Esophagus squamous epithelium (tissue), 4 donors: ENCODE measurements around the gene ACTN4.

ENCODE experiments used
- CTCF ChIP-seq, 6 experiments: fragments of 450-650 bp in 4 of 6; fragments of 200-600 bp in 2 of 6; sonication (generic) in 2 of 6; IDR thresholded peaks; one replicate each; pipeline ENCODE4 v1.5.1; 2016 to 2019; ENCODE audit warnings: antibody characterized with exemption in 6 of 6, mild to moderate bottlenecking in 4 of 6, moderate library complexity in 4 of 6
- POLR2A ChIP-seq, 4 donors: fragments of 450-650 bp; IDR thresholded peaks; one replicate each; pipeline ENCODE4 v1.6.1; 2017; ENCODE audit warnings: antibody characterized with exemption in 4 of 4, mild to moderate bottlenecking in 4 of 4, moderate library complexity in 3 of 4

GRCh38 chr19:38742296-38742695 lies 94.8 kb downstream of the ACTN4 start:
- TF ChIP-seq CTCF (IDR thresholded peaks at IDR 0.05) (no peak), POLR2A (IDR thresholded peaks at IDR 0.05) (no peak)
